OCI-LY1 (cell line): ENCODE data around the gene ZFX.

Experiments used
- H2AFZ ChIP-seq: fragments of 200-600 bp; sonication (generic), shearing (Covaris generic); 2 replicates; pipeline ENCODE4 v1.6.0; 2014; ENCODE audit warnings: antibody characterized with exemption, mild to moderate bottlenecking, low read length
- H3F3A ChIP-seq: fragments of 200-600 bp; sonication (generic), shearing (Covaris generic); 2 replicates; pipeline ENCODE4 v1.6.0; 2014; ENCODE audit warnings: mild to moderate bottlenecking, antibody characterized with exemption, low read length, moderate library complexity; ENCODE audit not compliant: insufficient read depth
- H3K27ac ChIP-seq: fragments of 200-600 bp; sonication (generic); 2 replicates; pipeline ENCODE4 v1.5.1; 2014; ENCODE audit warnings: low read length, mixed run types, mild to moderate bottlenecking, low read depth; ENCODE audit not compliant: poor library complexity, severe bottlenecking
- H3K27me3 ChIP-seq: fragments of 200-600 bp; sonication (generic); 2 replicates; pipeline ENCODE4 v1.6.0; 2014; ENCODE audit warnings: antibody characterized with exemption, mild to moderate bottlenecking, low read length, moderate library complexity; ENCODE audit not compliant: insufficient read depth
- H3K36me3 ChIP-seq: fragments of 200-600 bp; sonication (generic); 2 replicates; pipeline ENCODE4 v1.6.1; 2014; ENCODE audit warnings: mild to moderate bottlenecking, antibody characterized with exemption, low read length, moderate library complexity, mixed read lengths; ENCODE audit not compliant: insufficient read depth
- H3K4me1 ChIP-seq: fragments of 200-600 bp; sonication (generic); 2 replicates; pipeline ENCODE4 v1.5.1; 2014; ENCODE audit warnings: mild to moderate bottlenecking, low read length, moderate library complexity; ENCODE audit not compliant: insufficient read depth, severe bottlenecking
- H3K4me2 ChIP-seq: fragments of 200-600 bp; sonication (generic), shearing (Covaris generic); 2 replicates; pipeline ENCODE4 v1.6.1; 2014; ENCODE audit warnings: low read length
- H3K4me3 ChIP-seq: fragments of 200-600 bp; sonication (generic); 2 replicates; pipeline ENCODE4 v1.5.1; 2014; ENCODE audit warnings: low read length, low read depth, mild to moderate bottlenecking, mixed read lengths; ENCODE audit not compliant: poor library complexity, severe bottlenecking
- H3K79me2 ChIP-seq: fragments of 200-600 bp; shearing (Covaris generic); 2 replicates; pipeline ENCODE4 v1.6.1; 2016; ENCODE audit warnings: mixed run types, low read length, mixed read lengths; ENCODE audit not compliant: insufficient read depth
- H3K9ac ChIP-seq: fragments of 200-600 bp; sonication (generic), shearing (Covaris generic); 2 replicates; pipeline ENCODE4 v1.6.1; 2014; ENCODE audit warnings: mild to moderate bottlenecking, low read length, mixed read lengths
- H3K9me2 ChIP-seq: fragments of 200-600 bp; sonication (generic), shearing (Covaris generic); 2 replicates; pipeline ENCODE4 v1.6.1; 2014; ENCODE audit warnings: low read depth, mild to moderate bottlenecking, low read length, mixed read lengths
- H3K9me3 ChIP-seq: fragments of 200-600 bp; shearing (Covaris generic); 2 replicates; pipeline ENCODE4 v1.6.1; 2014; ENCODE audit warnings: low read length, mixed read lengths
- H4K20me1 ChIP-seq: fragments of 200-600 bp; sonication (generic), shearing (Covaris generic); 2 replicates; pipeline ENCODE4 v1.6.0; 2016; ENCODE audit warnings: mild to moderate bottlenecking, low read length; ENCODE audit not compliant: insufficient read depth
- EZH2 ChIP-seq: fragments of 200-600 bp; sonication (generic), shearing (Covaris generic); IDR thresholded peaks from 2 replicates; pipeline ENCODE4 v1.8.0; 2017; ENCODE audit warnings: borderline replicate concordance, mixed run types, mild to moderate bottlenecking, antibody characterized with exemption, low read length, moderate library complexity, mixed read lengths
- TF ChIP-seq, protein P1 (sequence below): fragments of 200-600 bp; sonication (generic), shearing (Covaris generic); IDR thresholded peaks from 2 replicates; pipeline ENCODE4 v1.5.1; 2017; ENCODE audit warnings: mild to moderate bottlenecking, antibody characterized with exemption, low read length, moderate library complexity, mixed read lengths

ZFX gene

DNA sequence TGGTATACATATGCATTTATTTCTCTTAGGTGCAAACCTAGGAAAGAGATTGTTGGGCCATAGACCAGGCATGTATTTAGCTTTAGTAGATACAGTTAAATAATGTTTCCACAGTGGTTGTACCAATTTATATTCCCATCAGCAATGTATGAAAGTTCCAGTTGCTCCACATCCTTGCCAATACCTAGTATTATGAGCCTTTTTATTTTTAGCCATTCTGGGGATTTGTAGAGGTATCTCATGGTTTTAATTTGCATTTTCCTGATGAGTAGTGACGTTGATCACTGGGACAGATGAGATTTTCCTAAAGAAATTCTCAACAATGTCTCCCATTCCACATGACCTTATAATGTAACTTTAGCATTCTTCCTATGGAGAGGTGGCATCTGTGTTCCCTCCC lies 107.5 kb downstream of the ZFX start:
- Histone ChIP-seq H3K4me3 (no peak overlapping the region), H3K36me3 (no peaks in the 10 kb centered on the region), H3K4me1 (no peaks in the 10 kb centered on the region), H3K9me3 (no peaks in the 10 kb centered on the region), H2AFZ (no peak overlapping the region), H3K9ac (no peak overlapping the region), H3K4me2 (no peak overlapping the region), H3K79me2 (no peaks in the 10 kb centered on the region), H3F3A (no peaks in the 10 kb centered on the region), H3K27me3 (no peaks in the 10 kb centered on the region), H3K27ac (no peak overlapping the region), H4K20me1 (no peaks in the 10 kb centered on the region), H3K9me2 (no peaks in the 10 kb centered on the region)
- TF ChIP-seq, protein P1, sequence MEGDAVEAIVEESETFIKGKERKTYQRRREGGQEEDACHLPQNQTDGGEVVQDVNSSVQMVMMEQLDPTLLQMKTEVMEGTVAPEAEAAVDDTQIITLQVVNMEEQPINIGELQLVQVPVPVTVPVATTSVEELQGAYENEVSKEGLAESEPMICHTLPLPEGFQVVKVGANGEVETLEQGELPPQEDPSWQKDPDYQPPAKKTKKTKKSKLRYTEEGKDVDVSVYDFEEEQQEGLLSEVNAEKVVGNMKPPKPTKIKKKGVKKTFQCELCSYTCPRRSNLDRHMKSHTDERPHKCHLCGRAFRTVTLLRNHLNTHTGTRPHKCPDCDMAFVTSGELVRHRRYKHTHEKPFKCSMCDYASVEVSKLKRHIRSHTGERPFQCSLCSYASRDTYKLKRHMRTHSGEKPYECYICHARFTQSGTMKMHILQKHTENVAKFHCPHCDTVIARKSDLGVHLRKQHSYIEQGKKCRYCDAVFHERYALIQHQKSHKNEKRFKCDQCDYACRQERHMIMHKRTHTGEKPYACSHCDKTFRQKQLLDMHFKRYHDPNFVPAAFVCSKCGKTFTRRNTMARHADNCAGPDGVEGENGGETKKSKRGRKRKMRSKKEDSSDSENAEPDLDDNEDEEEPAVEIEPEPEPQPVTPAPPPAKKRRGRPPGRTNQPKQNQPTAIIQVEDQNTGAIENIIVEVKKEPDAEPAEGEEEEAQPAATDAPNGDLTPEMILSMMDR, result no peak
- no peak for TF ChIP-seq EZH2

DNA sequence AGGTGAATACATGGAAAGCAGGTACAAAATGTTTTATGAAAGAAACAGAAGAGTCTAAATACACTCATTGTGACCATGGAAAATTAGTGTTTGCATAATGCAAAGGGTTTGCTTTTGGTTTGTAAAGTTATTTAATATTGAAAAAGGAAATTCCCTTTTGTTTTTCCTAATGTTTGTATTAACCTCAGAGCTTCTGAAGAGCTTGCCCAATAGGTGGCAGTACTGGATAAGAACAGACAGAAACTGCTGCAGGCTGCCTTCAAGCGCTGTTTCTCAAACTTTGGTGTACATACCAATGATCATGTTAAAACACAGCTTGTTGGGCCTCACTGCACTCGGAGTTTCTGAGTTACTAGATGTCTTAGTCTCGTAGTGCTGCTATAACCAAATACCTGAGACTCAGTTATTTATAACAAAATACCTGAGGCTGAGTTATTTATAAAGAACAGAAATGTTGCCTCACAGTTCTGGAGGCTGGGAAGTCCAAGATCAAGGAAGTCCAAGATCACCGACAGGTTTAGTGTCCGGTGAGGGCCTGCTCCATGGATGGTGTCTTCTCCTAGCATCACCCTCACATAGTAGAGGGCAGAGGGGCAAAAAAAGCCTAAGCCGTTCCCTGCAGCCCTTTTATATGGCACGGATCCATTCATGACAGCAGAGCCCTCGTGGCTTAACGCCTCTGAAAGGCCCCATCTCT lies 110.2 kb downstream of the ZFX start:
- Histone ChIP-seq H3K79me2 (no peaks in the 10 kb centered on the region), H2AFZ (no peak overlapping the region), H3K4me1 (no peaks in the 10 kb centered on the region), H3K9me3 (no peaks in the 10 kb centered on the region), H3F3A (no peaks in the 10 kb centered on the region), H3K9me2 (no peaks in the 10 kb centered on the region), H3K4me3 (no peak overlapping the region), H3K27me3 (no peaks in the 10 kb centered on the region), H3K36me3 (no peaks in the 10 kb centered on the region), H4K20me1 (no peaks in the 10 kb centered on the region), H3K4me2 (no peak overlapping the region), H3K27ac (no peak overlapping the region), H3K9ac (no peak overlapping the region)
- TF ChIP-seq, protein P1, result peak; percentile 55
- no peak for TF ChIP-seq EZH2

DNA sequence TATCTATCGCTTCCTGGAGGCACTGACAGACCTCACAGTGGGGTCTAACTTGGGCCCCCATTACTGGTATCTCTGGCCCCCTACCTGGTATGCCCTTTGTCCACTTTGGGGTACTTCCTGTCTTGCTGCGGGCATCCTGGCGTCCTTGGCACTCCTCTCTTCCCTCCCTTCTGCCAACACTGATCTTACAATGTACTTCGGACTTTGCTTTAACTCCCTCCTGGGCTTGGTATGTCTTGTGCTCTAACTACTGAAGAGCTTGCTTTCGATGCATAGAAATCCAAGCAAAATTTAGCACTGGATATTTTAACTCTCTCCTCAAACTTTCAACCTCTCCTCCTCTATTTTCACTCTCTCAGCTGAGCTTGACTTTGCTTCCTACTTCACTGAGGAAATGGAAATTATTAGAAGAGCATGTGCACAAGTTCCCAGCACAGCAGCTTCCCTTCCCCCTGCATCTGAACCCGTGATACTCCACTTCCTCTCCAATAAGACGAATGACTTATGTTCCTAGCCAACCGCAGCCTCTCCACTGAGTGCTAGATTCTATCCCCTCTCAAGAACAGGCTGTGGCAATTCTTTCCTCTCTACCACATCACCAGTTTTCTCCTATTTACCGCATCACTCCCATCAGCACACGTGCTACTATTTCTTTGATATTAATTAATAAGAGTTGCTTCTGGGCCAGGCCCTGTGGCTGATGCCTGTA lies 111.5 kb downstream of the ZFX start:
- Histone ChIP-seq H3K4me3 (no peak overlapping the region), H3K9ac (no peak overlapping the region), H4K20me1 (no peaks in the 10 kb centered on the region), H2AFZ (no peak overlapping the region), H3K27me3 (no peaks in the 10 kb centered on the region), H3K27ac (no peak overlapping the region), H3K79me2 (no peaks in the 10 kb centered on the region), H3K4me2 (no peak overlapping the region), H3F3A (no peaks in the 10 kb centered on the region), H3K9me3 (no peaks in the 10 kb centered on the region), H3K36me3 (no peaks in the 10 kb centered on the region), H3K9me2 (no peaks in the 10 kb centered on the region), H3K4me1 (no peaks in the 10 kb centered on the region)
- TF ChIP-seq, protein P1, result no peak
- TF ChIP-seq EZH2, result no peak
